ENCODE results near the gene ENO3. TPM values are rescaled to one million over a fixed set of nuclear protein-coding genes. Genes with fewer than 3 reads are reported as not detected.

Gene ENO3
- total RNA-seq, 3 donors from 2014 or later = 8.6 to 12.4 (median 10.1) TPM

DNA sequence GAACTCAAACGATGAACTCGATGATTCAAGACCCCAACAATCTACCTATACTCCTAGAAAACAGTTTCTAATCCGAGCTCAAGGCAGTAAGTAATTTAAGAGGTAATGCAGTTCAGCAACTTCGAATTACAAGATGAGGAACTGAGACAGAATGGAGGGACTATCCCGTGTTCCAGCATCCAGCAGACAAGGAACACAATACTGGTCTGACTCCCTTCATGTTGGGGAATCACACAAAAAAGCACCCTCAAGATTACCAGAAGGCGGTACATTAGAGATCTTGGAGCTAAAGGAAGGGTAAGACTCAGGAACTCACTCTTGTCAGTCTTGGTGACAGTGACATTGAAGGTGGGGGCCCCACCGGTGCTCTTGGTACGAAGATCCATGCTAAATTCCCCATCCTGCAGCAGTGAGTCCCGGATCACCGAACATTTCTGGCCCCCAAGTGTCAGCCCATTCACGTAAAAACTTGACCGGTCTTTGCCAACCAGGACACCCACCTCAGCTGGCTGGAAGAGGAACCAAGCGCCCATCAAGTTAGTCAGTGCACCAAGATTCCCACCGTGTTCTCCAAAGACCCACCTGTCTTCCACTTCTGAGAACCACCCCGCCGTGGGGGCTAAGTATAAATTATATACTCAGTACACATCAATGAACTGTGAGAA, 4.5 kb upstream of the ENO3 start:
- Histone ChIP-seq H3K4me1 (ENCODE audit: low read depth) (peaks cover 40% of the 10 kb centered on the region), H3K9me3 (no peaks in the 10 kb centered on the region), H3K36me3 (ENCODE audit: low read depth) (no peaks in the 10 kb centered on the region), H3K4me3 (no peak overlapping the region)
- no peak for ATAC-seq
- intact Hi-C loops (cut with DNase I, micrococcal nuclease) = no loop called here
- no peak for DNase-seq
- TF ChIP-seq, protein P1, sequence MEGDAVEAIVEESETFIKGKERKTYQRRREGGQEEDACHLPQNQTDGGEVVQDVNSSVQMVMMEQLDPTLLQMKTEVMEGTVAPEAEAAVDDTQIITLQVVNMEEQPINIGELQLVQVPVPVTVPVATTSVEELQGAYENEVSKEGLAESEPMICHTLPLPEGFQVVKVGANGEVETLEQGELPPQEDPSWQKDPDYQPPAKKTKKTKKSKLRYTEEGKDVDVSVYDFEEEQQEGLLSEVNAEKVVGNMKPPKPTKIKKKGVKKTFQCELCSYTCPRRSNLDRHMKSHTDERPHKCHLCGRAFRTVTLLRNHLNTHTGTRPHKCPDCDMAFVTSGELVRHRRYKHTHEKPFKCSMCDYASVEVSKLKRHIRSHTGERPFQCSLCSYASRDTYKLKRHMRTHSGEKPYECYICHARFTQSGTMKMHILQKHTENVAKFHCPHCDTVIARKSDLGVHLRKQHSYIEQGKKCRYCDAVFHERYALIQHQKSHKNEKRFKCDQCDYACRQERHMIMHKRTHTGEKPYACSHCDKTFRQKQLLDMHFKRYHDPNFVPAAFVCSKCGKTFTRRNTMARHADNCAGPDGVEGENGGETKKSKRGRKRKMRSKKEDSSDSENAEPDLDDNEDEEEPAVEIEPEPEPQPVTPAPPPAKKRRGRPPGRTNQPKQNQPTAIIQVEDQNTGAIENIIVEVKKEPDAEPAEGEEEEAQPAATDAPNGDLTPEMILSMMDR (IDR thresholded peaks at IDR 0.05) = no peak

DNA sequence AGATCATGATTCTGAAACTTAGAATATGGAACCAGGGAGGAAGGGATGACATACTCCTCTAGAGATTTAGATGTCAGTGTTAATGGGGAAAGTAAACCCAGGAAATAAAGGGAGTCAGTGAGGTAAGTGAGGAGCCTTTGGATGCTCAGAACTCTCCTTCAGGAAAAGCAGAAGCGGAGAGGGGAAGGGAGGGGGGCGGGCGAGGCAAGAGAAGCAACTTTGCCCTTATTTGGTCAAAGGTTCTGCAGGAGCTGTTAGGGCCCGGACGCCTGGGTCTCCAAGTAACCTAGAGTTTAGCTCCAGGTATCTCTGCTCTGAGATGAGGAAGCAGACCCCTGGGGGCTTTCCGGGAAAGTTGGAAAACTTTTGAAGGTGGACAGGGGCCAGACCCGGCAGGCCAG, 3.9 kb upstream of the ENO3 start:
- DNase-seq (peak in 1 of 3 donors; percentile 64), ATAC-seq (no peak)
- H3K36me3 ChIP-seq (ENCODE audit: low read depth) = no peaks in the 10 kb centered on the region
- peak overlapping the region; percentile 98 for H3K4me3 ChIP-seq
- H3K9me3 ChIP-seq = no peaks in the 10 kb centered on the region
- intact Hi-C loops (cut with DNase I, micrococcal nuclease) = no loop called here
- H3K4me1 ChIP-seq (ENCODE audit: low read depth) = peaks cover 35% of the 10 kb centered on the region
- TF ChIP-seq, protein P1 (IDR thresholded peaks at IDR 0.05) = no peak

DNA sequence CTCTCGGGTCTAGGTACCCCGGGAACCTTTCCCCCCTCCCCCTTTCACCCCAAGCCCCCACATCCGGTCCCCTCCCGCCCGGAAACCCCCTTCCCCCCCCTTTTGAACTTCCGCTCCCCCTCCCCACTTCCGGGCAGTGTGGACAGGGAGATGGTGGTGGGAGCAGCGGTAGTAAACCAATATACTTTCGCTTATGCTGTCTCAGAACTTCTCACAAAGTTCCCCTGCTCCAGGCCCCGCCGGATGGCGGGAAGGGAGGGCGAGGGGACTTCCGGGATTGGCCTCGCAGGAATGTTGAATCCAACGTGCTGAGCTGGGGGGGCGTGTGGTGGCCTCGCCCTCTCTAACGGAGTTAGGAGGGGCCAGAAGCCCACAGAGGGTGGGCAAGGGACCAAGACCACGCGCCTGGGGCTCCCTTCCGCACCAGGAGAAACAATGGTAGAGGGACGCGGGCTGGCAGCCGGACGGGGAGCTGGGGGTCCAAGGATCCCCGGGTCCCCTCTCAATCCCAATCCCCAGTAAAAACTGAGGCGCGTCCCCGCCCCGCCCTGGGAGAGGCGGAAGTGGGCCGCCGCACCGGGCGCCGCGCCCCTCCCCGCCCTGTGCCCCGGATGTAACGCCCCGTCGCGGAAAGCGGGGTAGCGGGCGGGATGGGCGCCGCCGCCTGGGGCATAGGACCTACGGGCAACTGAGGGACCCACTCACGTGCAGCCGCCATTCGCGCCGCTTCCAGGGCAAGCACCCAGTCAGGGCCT, 3.3 kb upstream of the ENO3 start:
- Histone ChIP-seq H3K9me3 (no peaks in the 10 kb centered on the region), H3K4me1 (ENCODE audit: low read depth) (peaks cover 33% of the 10 kb centered on the region), H3K36me3 (ENCODE audit: low read depth) (no peaks in the 10 kb centered on the region), H3K4me3 (peak overlapping the region; percentile 98)
- peak; percentile 83 to 89 (median 88) for DNase-seq
- TF ChIP-seq, protein P1 (IDR thresholded peaks at IDR 0.05) = no peak
- peak; percentile 62 for ATAC-seq
- intact Hi-C loops (cut with DNase I, micrococcal nuclease) = no loop called here

DNA sequence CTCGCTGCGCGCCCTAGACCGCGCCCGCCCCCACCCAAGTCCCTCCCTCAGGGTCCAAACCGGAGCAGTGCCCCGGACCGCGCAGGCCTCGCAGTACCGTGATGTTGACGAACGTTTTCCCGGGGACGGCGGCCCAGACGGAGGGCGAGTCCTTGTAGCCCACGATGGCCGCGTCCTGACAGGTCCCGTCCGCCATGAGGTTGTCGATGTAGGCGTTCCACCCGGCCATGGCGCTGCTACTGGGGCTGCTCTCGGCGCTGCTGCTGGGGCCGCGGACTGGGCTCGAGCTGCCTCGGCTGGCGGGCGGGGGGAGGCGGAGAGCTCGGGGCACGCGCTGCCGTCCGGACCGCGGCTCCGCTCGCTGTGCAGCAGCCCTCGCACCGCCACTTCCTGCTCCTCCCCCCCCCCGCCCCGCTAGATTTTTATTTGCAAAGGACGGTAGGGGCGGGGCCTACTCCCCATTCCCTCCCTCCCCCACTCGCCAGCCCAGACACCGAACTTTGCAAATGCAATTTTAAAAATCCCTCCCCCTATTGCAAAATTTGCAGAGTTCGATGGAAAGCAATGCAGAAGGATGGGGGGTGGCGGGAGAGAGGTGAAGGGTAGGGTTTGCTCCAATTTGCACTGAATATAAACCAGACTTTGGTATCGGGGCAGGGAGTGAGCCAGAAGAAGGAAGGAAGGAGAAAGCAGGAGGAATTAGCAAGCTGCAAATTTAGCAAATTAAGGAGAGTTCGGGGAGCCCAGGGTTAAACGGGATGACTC, 2.6 kb upstream of the ENO3 start, which contains the start of gene PFN1:
TSS of gene PFN1 (minus strand) at position 365 of the 765 bp plus-strand sequence. CDS start at position 229, 136 bp downstream.
- H3K36me3 ChIP-seq (ENCODE audit: low read depth) = no peaks in the 10 kb centered on the region
- H3K4me1 ChIP-seq (ENCODE audit: low read depth) = peaks cover 33% of the 10 kb centered on the region
- H3K9me3 ChIP-seq = no peaks in the 10 kb centered on the region
- TF ChIP-seq, protein P1 (IDR thresholded peaks at IDR 0.05) = no peak
- H3K4me3 ChIP-seq = peak within 1 kb of the TSS; percentile 98
- DNase-seq (peak; percentile 91 to 95 (median 93)), ATAC-seq (peak; percentile 71)
- intact Hi-C loops (cut with DNase I, micrococcal nuclease) = no loop called here

DNA sequence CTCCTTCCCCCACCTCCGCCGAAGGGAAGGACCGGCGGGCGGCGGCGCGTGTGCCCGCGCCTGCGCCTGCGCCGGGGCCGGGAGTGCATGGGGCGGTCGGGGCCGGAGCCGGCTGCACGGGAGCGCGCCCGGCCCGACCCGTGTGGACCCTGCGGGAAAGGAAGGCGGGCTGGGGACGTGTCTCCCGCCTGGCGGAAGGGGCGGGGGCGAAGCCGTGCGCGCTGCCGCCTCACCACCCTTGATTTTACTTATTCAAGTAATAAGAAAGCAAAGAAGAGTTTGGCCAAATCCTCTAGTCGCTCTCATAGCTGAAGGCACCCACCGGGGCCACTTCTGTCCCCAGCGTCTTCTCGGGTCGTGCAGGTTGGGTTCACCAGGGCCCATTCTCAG, 2.0 kb upstream of the ENO3 start:
- peaks cover 33% of the 10 kb centered on the region for H3K4me1 ChIP-seq (ENCODE audit: low read depth)
- peak overlapping the region; percentile 98 for H3K4me3 ChIP-seq
- H3K36me3 ChIP-seq (ENCODE audit: low read depth) = no peaks in the 10 kb centered on the region
- H3K9me3 ChIP-seq = no peaks in the 10 kb centered on the region
- TF ChIP-seq, protein P1 (IDR thresholded peaks at IDR 0.05) = no peak
- peak; percentile 80 to 93 (median 91) for DNase-seq
- ATAC-seq = peak; percentile 62
- intact Hi-C loops (cut with DNase I, micrococcal nuclease) = no loop called here
